Measurements from ENCODE around the gene LRCH3. TPM values are rescaled to one million over a fixed set of nuclear protein-coding genes. Genes with fewer than 3 reads are reported as not detected.

The LRCH3 gene
- polyA plus RNA-seq, 1 donor from 2014 or later, result 41.4 TPM

GRCh38 chr3:197790033-197790432 is 1.0 kb upstream of the LRCH3 start:
- no peak overlapping the region for H3K27ac ChIP-seq (ENCODE audit: low read length)
- no peak overlapping the region for H2AFZ ChIP-seq (ENCODE audit: low read depth, low read length)
- H3K4me3 ChIP-seq (ENCODE audit: low read length), result no peak overlapping the region
- H3K36me3 ChIP-seq (ENCODE audit: insufficient read depth, low read length), result no peaks in the 10 kb centered on the region
- H3K79me2 ChIP-seq (replicated peaks; ENCODE audit: insufficient read depth, low read length), result peaks cover 33% of the 10 kb centered on the region
- no peaks in the 10 kb centered on the region for H3K27me3 ChIP-seq (ENCODE audit: insufficient read depth, low read depth, low read length)
- H3K4me2 ChIP-seq (ENCODE audit: low read length), result no peak overlapping the region
- H3F3A ChIP-seq (ENCODE audit: insufficient read depth, low read length, poor library complexity, severe bottlenecking), result no peaks in the 10 kb centered on the region
- H3K9ac ChIP-seq (ENCODE audit: low read length), result no peak overlapping the region
- no peaks in the 10 kb centered on the region for H3K9me2 ChIP-seq (ENCODE audit: insufficient read depth, low read length)
- TF ChIP-seq EP300 (conservative IDR thresholded peaks at IDR 0.05; ENCODE audit: poor library complexity, severe bottlenecking), result no peak
- TF ChIP-seq SMC3 (conservative IDR thresholded peaks at IDR 0.05; ENCODE audit: poor library complexity), result no peak
- no peak for TF ChIP-seq RAD21 (conservative IDR thresholded peaks at IDR 0.05)
- TF ChIP-seq EZH2 (IDR thresholded peaks at IDR 0.05; ENCODE audit: borderline replicate concordance, insufficient read depth, low read length, poor library complexity, severe bottlenecking), result no peak
- no peak for TF ChIP-seq CTCF (IDR thresholded peaks at IDR 0.05; ENCODE audit: poor library complexity, severe bottlenecking)
- no peak for TF ChIP-seq MXI1 (conservative IDR thresholded peaks at IDR 0.05; ENCODE audit: poor library complexity, severe bottlenecking)
- no peak for TF ChIP-seq REST (IDR thresholded peaks at IDR 0.05; ENCODE audit: borderline replicate concordance)
- TF ChIP-seq POLR2AphosphoS5 (IDR thresholded peaks at IDR 0.05), result no peak
- TF ChIP-seq TAF1 (IDR thresholded peaks at IDR 0.05; ENCODE audit: low read depth), result no peak
- no peaks in the 10 kb centered on the region for H3K9me3 ChIP-seq (ENCODE audit: low read length)
- H4K20me1 ChIP-seq (ENCODE audit: insufficient read depth), result no peaks in the 10 kb centered on the region

GRCh38 chr3:197791892-197792647 is 1.0 kb downstream of the LRCH3 start:
- H3K4me3 ChIP-seq (ENCODE audit: low read length), result peak overlapping the region; percentile 98
- H3K9ac ChIP-seq (ENCODE audit: low read length), result peak overlapping the region; percentile 95
- H3K9me2 ChIP-seq (ENCODE audit: insufficient read depth, low read length), result no peaks in the 10 kb centered on the region
- no peaks in the 10 kb centered on the region for H4K20me1 ChIP-seq (ENCODE audit: insufficient read depth)
- no peak for TF ChIP-seq POLR2AphosphoS5 (IDR thresholded peaks at IDR 0.05)
- TF ChIP-seq EP300 (conservative IDR thresholded peaks at IDR 0.05; ENCODE audit: poor library complexity, severe bottlenecking), result no peak
- TF ChIP-seq SMC3 (conservative IDR thresholded peaks at IDR 0.05; ENCODE audit: poor library complexity), result no peak
- no peak for TF ChIP-seq CTCF (IDR thresholded peaks at IDR 0.05; ENCODE audit: poor library complexity, severe bottlenecking)
- TF ChIP-seq REST (IDR thresholded peaks at IDR 0.05; ENCODE audit: borderline replicate concordance), result no peak
- TF ChIP-seq TAF1 (IDR thresholded peaks at IDR 0.05; ENCODE audit: low read depth), result no peak
- no peak for TF ChIP-seq EZH2 (IDR thresholded peaks at IDR 0.05; ENCODE audit: borderline replicate concordance, insufficient read depth, low read length, poor library complexity, severe bottlenecking)
- no peak for TF ChIP-seq MXI1 (conservative IDR thresholded peaks at IDR 0.05; ENCODE audit: poor library complexity, severe bottlenecking)
- TF ChIP-seq RAD21 (conservative IDR thresholded peaks at IDR 0.05), result no peak
- H3K79me2 ChIP-seq (replicated peaks; ENCODE audit: insufficient read depth, low read length), result peaks cover 50% of the 10 kb centered on the region
- no peaks in the 10 kb centered on the region for H3K27me3 ChIP-seq (ENCODE audit: insufficient read depth, low read depth, low read length)
- H2AFZ ChIP-seq (ENCODE audit: low read depth, low read length), result peak overlapping the region; percentile 91
- H3K4me2 ChIP-seq (ENCODE audit: low read length), result peak overlapping the region; percentile 71
- no peaks in the 10 kb centered on the region for H3F3A ChIP-seq (ENCODE audit: insufficient read depth, low read length, poor library complexity, severe bottlenecking)
- peak overlapping the region; percentile 83 for H3K27ac ChIP-seq (ENCODE audit: low read length)
- no peaks in the 10 kb centered on the region for H3K36me3 ChIP-seq (ENCODE audit: insufficient read depth, low read length)
- H3K9me3 ChIP-seq (ENCODE audit: low read length), result no peaks in the 10 kb centered on the region

All from neural cell (in vitro differentiated cells).